NCI-H2227 treated with DMSO at 0.1 percent for 48 hours (cell line): ENCODE measurements around the gene CELF4.
A peak's percentile ranks its signal among the peaks of the same experiment; 100 is the strongest.
"Not testable (repeated sequence)": the region's sequence is repeated elsewhere in the genome, so short reads cannot be mapped to it uniquely, and the experiment has no call there.

Experiments used
- DNase-seq: peaks from one replicate; lab custom pipeline; 2025; lab: John Stamatoyannopoulos, UW

CELF4 gene

GRCh38 chr18:37358061-37358460 is 207.5 kb downstream of the CELF4 start:
- not testable (repeated sequence) for DNase-seq

GRCh38 chr18:37355772-37356171 is 209.8 kb downstream of the CELF4 start:
- DNase-seq = no peak

- DNase-seq = no peak
Observed at GRCh38 chr18:37351110-37351509, 214.5 kb downstream of the CELF4 start.

- no peak for DNase-seq
Observed at GRCh38 chr18:37348729-37349128, 216.9 kb downstream of the CELF4 start.

GRCh38 chr18:37346048-37346447 is 219.6 kb downstream of the CELF4 start:
- no peak for DNase-seq

- no peak for DNase-seq
Observed at GRCh38 chr18:37343542-37343851, 222.1 kb downstream of the CELF4 start.

GRCh38 chr18:37341473-37342086 is 224.0 kb downstream of the CELF4 start:
- DNase-seq = no peak

- DNase-seq = no peak
Observed at GRCh38 chr18:37341016-37341415, 224.6 kb downstream of the CELF4 start.

GRCh38 chr18:37339701-37340215 is 225.8 kb downstream of the CELF4 start:
- no peak for DNase-seq

GRCh38 chr18:37336568-37337285 is 228.9 kb downstream of the CELF4 start:
- DNase-seq = no peak

GRCh38 chr18:37335409-37335736 is 230.2 kb downstream of the CELF4 start:
- DNase-seq = no peak

- DNase-seq = no peak
Observed at GRCh38 chr18:37334631-37335408, 230.8 kb downstream of the CELF4 start.

GRCh38 chr18:37332628-37333420 is 232.8 kb downstream of the CELF4 start:
- DNase-seq = no peak

GRCh38 chr18:37332219-37332618 is 233.4 kb downstream of the CELF4 start:
- no peak for DNase-seq

GRCh38 chr18:37330173-37330572 is 235.4 kb downstream of the CELF4 start:
- DNase-seq = no peak

GRCh38 chr18:37328946-37329719 is 236.5 kb downstream of the CELF4 start:
- no peak for DNase-seq

- DNase-seq = no peak
Observed at GRCh38 chr18:37327063-37327577, 238.5 kb downstream of the CELF4 start.

GRCh38 chr18:37322492-37323035 is 243.0 kb downstream of the CELF4 start:
- DNase-seq = peak; percentile 59

- no peak for DNase-seq
Observed at GRCh38 chr18:37321582-37322491, 243.8 kb downstream of the CELF4 start.

GRCh38 chr18:37320317-37320716 is 245.3 kb downstream of the CELF4 start:
- DNase-seq = no peak
